ENCODE results near the gene GAL3ST3. TPM values are rescaled to one million over a fixed set of nuclear protein-coding genes. Genes with fewer than 3 reads are reported as not detected.
"Not testable (repeated sequence)": the region's sequence is repeated elsewhere in the genome, so short reads cannot be mapped to it uniquely, and the experiment has no call there.

Gene GAL3ST3
- 0.46 TPM for polyA plus RNA-seq (2013)

GRCh38 chr11:66048547-66049323, at the start of gene GAL3ST3:
Gene GAL3ST3, minus strand, starts transcription at chr11:66049161. Its CDS starts 3,746 bp downstream, at chr11:66045415.
- 12% methylated on average over 18 of the region's 39 CpGs for WGBS (ENCODE audit: insufficient coverage)
- Histone ChIP-seq H3K4me3 (ENCODE audit: control insufficient read depth in 1 of 7, extremely low read depth in 1 of 7, insufficient read depth in 4 of 7, low read depth in 2 of 7, low read length in 6 of 7) (peak within 1 kb of the TSS in 4 of 7 experiments; percentile 23 to 70 (median 56)), H3K9me3 (ENCODE audit: control extremely low read depth in 1 of 5, control insufficient read depth in 4 of 5, insufficient read depth in 2 of 5, low read depth in 1 of 5, low read length in 4 of 5) (no peaks in the 10 kb centered on the region), H3K27ac (ENCODE audit: insufficient read depth in 1 of 2, low read depth in 1 of 2, low read length in 2 of 2, poor library complexity in 1 of 2, severe bottlenecking in 2 of 2) (no peak within 1 kb of the TSS), H3K27me3 (replicated peaks in 2 of 5; ENCODE audit: control insufficient read depth in 4 of 5, insufficient read depth in 5 of 5, low read length in 4 of 5) (peaks cover 0 to 5% (median 0%) of the 10 kb centered on the region in 5 experiments), H3K4me1 (ENCODE audit: control extremely low read depth in 1 of 4, control insufficient read depth in 4 of 4, insufficient read depth in 4 of 4, low read length in 3 of 4) (peaks cover 1 to 40% (median 27%) of the 10 kb centered on the region in 4 experiments), H3K36me3 (ENCODE audit: control insufficient read depth in 4 of 4, insufficient read depth in 4 of 4, low read length in 3 of 4) (peaks cover 0 to 2% (median 0%) of the 10 kb centered on the region in 4 experiments)
- ChIA-PET CTCF (interaction anchor here (1.3 to 8.1 kb wide), 5 partner anchors 7 to 27 kb away, joined by 5 to 99 read pairs (median 24); partner anchors contain the start of gene PACS1), POLR2A (no interaction called here)
- DNase-seq = peak in 2 of 3 donors; percentile 36

GRCh38 chr11:66092125-66092524, 43.2 kb upstream of the GAL3ST3 start:
- CTCF ChIA-PET; H3K4me3 ChIP-seq (ENCODE audit: control insufficient read depth in 1 of 7, extremely low read depth in 1 of 7, insufficient read depth in 4 of 7, low read depth in 2 of 7, low read length in 6 of 7): not testable (repeated sequence)
- no CpG with 5 or more reads among the region's 2 CpGs for WGBS (ENCODE audit: insufficient coverage)

GRCh38 chr11:66090288-66090687, 41.3 kb upstream of the GAL3ST3 start:
- Histone ChIP-seq H3K27me3 (replicated peaks in 2 of 5; ENCODE audit: control insufficient read depth in 4 of 5, insufficient read depth in 5 of 5, low read length in 4 of 5) (no peaks in the 10 kb centered on the region), H3K9me3 (ENCODE audit: control extremely low read depth in 1 of 5, control insufficient read depth in 4 of 5, insufficient read depth in 2 of 5, low read depth in 1 of 5, low read length in 4 of 5) (no peaks in the 10 kb centered on the region), H3K4me1 (ENCODE audit: control extremely low read depth in 1 of 4, control insufficient read depth in 4 of 4, insufficient read depth in 4 of 4, low read length in 3 of 4) (peaks cover 0 to 4% (median 2%) of the 10 kb centered on the region in 4 experiments), H3K36me3 (ENCODE audit: control insufficient read depth in 4 of 4, insufficient read depth in 4 of 4, low read length in 3 of 4) (no peaks in the 10 kb centered on the region), H3K27ac (ENCODE audit: insufficient read depth in 1 of 2, low read depth in 1 of 2, low read length in 2 of 2, poor library complexity in 1 of 2, severe bottlenecking in 2 of 2) (no peak overlapping the region), H3K4me3 (ENCODE audit: control insufficient read depth in 1 of 7, extremely low read depth in 1 of 7, insufficient read depth in 4 of 7, low read depth in 2 of 7, low read length in 6 of 7) (no peak overlapping the region)
- 82% methylated on average over 2 of the region's 4 CpGs for WGBS (ENCODE audit: insufficient coverage)
- no peak for DNase-seq
- ChIA-PET CTCF (interaction anchor here (2.1 kb wide), 1 partner anchor 23 kb away, joined by 6 read pairs; no protein-coding TSS in a partner anchor), POLR2A (no interaction called here)

More at GRCh38 chr11:66092125-66092524, 43.2 kb upstream of the GAL3ST3 start:
- DNase-seq; H3K36me3 ChIP-seq (ENCODE audit: control insufficient read depth in 4 of 4, insufficient read depth in 4 of 4, low read length in 3 of 4); H3K27me3 ChIP-seq (replicated peaks in 2 of 5; ENCODE audit: control insufficient read depth in 4 of 5, insufficient read depth in 5 of 5, low read length in 4 of 5); POLR2A ChIA-PET; H3K9me3 ChIP-seq (ENCODE audit: control extremely low read depth in 1 of 5, control insufficient read depth in 4 of 5, insufficient read depth in 2 of 5, low read depth in 1 of 5, low read length in 4 of 5); H3K4me1 ChIP-seq (ENCODE audit: control extremely low read depth in 1 of 4, control insufficient read depth in 4 of 4, insufficient read depth in 4 of 4, low read length in 3 of 4); H3K27ac ChIP-seq (ENCODE audit: insufficient read depth in 1 of 2, low read depth in 1 of 2, low read length in 2 of 2, poor library complexity in 1 of 2, severe bottlenecking in 2 of 2): not testable (repeated sequence)

GRCh38 chr11:66089067-66089466, 40.1 kb upstream of the GAL3ST3 start:
- Histone ChIP-seq H3K27me3 (replicated peaks in 2 of 5; ENCODE audit: control insufficient read depth in 4 of 5, insufficient read depth in 5 of 5, low read length in 4 of 5) (no peaks in the 10 kb centered on the region), H3K36me3 (ENCODE audit: control insufficient read depth in 4 of 4, insufficient read depth in 4 of 4, low read length in 3 of 4) (no peaks in the 10 kb centered on the region), H3K27ac (ENCODE audit: insufficient read depth in 1 of 2, low read depth in 1 of 2, low read length in 2 of 2, poor library complexity in 1 of 2, severe bottlenecking in 2 of 2) (no peak overlapping the region), H3K4me3 (ENCODE audit: control insufficient read depth in 1 of 7, extremely low read depth in 1 of 7, insufficient read depth in 4 of 7, low read depth in 2 of 7, low read length in 6 of 7) (no peak overlapping the region), H3K9me3 (ENCODE audit: control extremely low read depth in 1 of 5, control insufficient read depth in 4 of 5, insufficient read depth in 2 of 5, low read depth in 1 of 5, low read length in 4 of 5) (no peaks in the 10 kb centered on the region), H3K4me1 (ENCODE audit: control extremely low read depth in 1 of 4, control insufficient read depth in 4 of 4, insufficient read depth in 4 of 4, low read length in 3 of 4) (peaks cover 0 to 15% (median 5%) of the 10 kb centered on the region in 4 experiments)
- no peak for DNase-seq
- 90% methylated on average over 2 of the region's 3 CpGs for WGBS (ENCODE audit: insufficient coverage)
- CTCF ChIA-PET = interaction anchor here (1.0 to 2.1 kb wide), 3 partner anchors 9 to 21 kb away, joined by 3 to 6 read pairs (median 3); no protein-coding TSS in a partner anchor
- POLR2A ChIA-PET = no interaction called here

- 97% methylated on average over 7 of the region's 9 CpGs for WGBS (ENCODE audit: insufficient coverage)
- H3K4me1 ChIP-seq (ENCODE audit: control extremely low read depth in 1 of 4, control insufficient read depth in 4 of 4, insufficient read depth in 4 of 4, low read length in 3 of 4) = peaks cover 15 to 32% (median 21%) of the 10 kb centered on the region in 4 experiments
- no peak for DNase-seq
- H3K27ac ChIP-seq (ENCODE audit: insufficient read depth in 1 of 2, low read depth in 1 of 2, low read length in 2 of 2, poor library complexity in 1 of 2, severe bottlenecking in 2 of 2) = no peak overlapping the region
- CTCF ChIA-PET = no interaction called here
- no peaks in the 10 kb centered on the region for H3K27me3 ChIP-seq (replicated peaks in 2 of 5; ENCODE audit: control insufficient read depth in 4 of 5, insufficient read depth in 5 of 5, low read length in 4 of 5)
- no peak overlapping the region for H3K4me3 ChIP-seq (ENCODE audit: control insufficient read depth in 1 of 7, extremely low read depth in 1 of 7, insufficient read depth in 4 of 7, low read depth in 2 of 7, low read length in 6 of 7)
- POLR2A ChIA-PET = no interaction called here
- H3K36me3 ChIP-seq (ENCODE audit: control insufficient read depth in 4 of 4, insufficient read depth in 4 of 4, low read length in 3 of 4) = no peaks in the 10 kb centered on the region
- H3K9me3 ChIP-seq (ENCODE audit: control extremely low read depth in 1 of 5, control insufficient read depth in 4 of 5, insufficient read depth in 2 of 5, low read depth in 1 of 5, low read length in 4 of 5) = no peaks in the 10 kb centered on the region
These were observed 38.4 kb upstream of the GAL3ST3 start for GRCh38 chr11:66087148-66087908.

GRCh38 chr11:66084821-66085475, 36.0 kb upstream of the GAL3ST3 start:
- ChIA-PET CTCF (interaction anchor here (1.2 to 7.6 kb wide), 4 partner anchors 16 to 50 kb away, joined by 3 to 71 read pairs (median 4); partner anchors contain the start of gene PACS1), POLR2A (no interaction called here)
- peak overlapping the region in 1 of 2 experiments; percentile 20 for H3K27ac ChIP-seq (ENCODE audit: insufficient read depth in 1 of 2, low read depth in 1 of 2, low read length in 2 of 2, poor library complexity in 1 of 2, severe bottlenecking in 2 of 2)

More at GRCh38 chr11:66084821-66085475, 36.0 kb upstream of the GAL3ST3 start:
- no peaks in the 10 kb centered on the region for H3K9me3 ChIP-seq (ENCODE audit: control extremely low read depth in 1 of 5, control insufficient read depth in 4 of 5, insufficient read depth in 2 of 5, low read depth in 1 of 5, low read length in 4 of 5)
- H3K4me1 ChIP-seq (ENCODE audit: control extremely low read depth in 1 of 4, control insufficient read depth in 4 of 4, insufficient read depth in 4 of 4, low read length in 3 of 4) = peaks cover 33 to 56% (median 44%) of the 10 kb centered on the region in 4 experiments
- WGBS (ENCODE audit: insufficient coverage) = no CpG with 5 or more reads among the region's 3 CpGs
- H3K27me3 ChIP-seq (replicated peaks in 2 of 5; ENCODE audit: control insufficient read depth in 4 of 5, insufficient read depth in 5 of 5, low read length in 4 of 5) = no peaks in the 10 kb centered on the region
- no peak overlapping the region for H3K4me3 ChIP-seq (ENCODE audit: control insufficient read depth in 1 of 7, extremely low read depth in 1 of 7, insufficient read depth in 4 of 7, low read depth in 2 of 7, low read length in 6 of 7)
- no peak for DNase-seq
- H3K36me3 ChIP-seq (ENCODE audit: control insufficient read depth in 4 of 4, insufficient read depth in 4 of 4, low read length in 3 of 4) = no peaks in the 10 kb centered on the region
